ENCODE results near the gene TGIF2.
"Not testable (repeated sequence)": the region's sequence is repeated elsewhere in the genome, so short reads cannot be mapped to it uniquely, and the experiment has no call there.

The TGIF2 gene

DNA sequence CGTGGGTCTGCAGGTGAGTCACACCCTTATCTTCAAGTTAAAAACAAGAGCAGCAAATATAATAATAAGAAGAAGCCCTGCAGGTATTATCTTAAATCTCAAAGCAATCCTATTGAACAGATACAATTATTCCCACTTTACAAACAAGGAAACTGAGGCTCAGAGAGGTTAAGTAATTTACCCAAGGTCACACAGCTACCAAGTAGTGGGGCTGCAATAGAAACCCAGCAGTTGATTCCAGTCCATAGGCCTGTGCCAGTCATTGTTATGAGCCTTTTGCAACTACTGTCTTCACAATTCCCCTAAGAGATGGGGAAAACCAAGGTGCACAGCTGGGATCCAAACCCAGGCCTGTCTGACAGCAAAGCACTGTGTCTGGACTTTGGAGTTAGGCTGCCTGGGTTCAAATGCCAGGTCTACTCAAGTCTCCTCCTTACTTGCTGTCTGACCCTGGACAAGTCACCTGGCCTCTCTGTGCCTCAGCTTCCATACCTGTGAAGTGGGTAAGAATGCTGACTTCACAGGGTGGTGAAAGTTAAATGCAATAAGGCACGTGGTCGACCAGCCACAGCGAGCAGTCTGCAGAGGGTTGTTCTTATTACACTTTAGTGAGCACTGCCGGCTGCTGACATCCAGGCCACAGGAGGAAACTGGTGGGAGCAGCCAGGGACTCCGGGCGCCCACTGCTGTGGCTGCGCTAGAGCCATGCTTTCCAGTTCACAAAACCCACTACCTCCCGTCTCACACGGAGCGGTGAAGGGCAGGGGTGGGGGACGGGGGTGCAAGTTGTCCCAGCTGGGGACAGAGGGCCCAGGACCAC lies 26.0 kb upstream of the TGIF2 start:
- DNase-seq (ENCODE audit: low read depth in 2 of 2): no peak

- DNase-seq (ENCODE audit: low read depth in 2 of 2): no peak
Measured at GRCh38 chr20:36548006-36548315, 25.4 kb upstream of the TGIF2 start.

- no peak for DNase-seq (ENCODE audit: low read depth in 2 of 2)
Measured at GRCh38 chr20:36548704-36549627, 24.4 kb upstream of the TGIF2 start.

DNA sequence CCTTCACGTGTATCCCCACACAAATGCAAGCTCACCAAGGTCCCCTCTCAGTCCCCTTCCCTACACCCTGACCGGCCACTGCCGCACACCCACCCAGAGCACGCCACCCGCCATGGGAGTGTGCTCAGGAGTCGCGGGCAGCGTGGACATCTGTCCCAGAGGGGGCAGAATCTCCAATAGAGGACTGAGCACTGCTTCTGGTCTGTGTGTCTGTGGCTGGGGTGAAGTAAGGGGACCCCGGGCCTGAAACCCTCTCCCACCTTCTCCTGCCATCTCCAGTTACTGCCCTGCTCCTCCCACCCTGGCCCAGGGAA lies 23.8 kb upstream of the TGIF2 start:
- no peak for DNase-seq (ENCODE audit: low read depth in 2 of 2)

DNA sequence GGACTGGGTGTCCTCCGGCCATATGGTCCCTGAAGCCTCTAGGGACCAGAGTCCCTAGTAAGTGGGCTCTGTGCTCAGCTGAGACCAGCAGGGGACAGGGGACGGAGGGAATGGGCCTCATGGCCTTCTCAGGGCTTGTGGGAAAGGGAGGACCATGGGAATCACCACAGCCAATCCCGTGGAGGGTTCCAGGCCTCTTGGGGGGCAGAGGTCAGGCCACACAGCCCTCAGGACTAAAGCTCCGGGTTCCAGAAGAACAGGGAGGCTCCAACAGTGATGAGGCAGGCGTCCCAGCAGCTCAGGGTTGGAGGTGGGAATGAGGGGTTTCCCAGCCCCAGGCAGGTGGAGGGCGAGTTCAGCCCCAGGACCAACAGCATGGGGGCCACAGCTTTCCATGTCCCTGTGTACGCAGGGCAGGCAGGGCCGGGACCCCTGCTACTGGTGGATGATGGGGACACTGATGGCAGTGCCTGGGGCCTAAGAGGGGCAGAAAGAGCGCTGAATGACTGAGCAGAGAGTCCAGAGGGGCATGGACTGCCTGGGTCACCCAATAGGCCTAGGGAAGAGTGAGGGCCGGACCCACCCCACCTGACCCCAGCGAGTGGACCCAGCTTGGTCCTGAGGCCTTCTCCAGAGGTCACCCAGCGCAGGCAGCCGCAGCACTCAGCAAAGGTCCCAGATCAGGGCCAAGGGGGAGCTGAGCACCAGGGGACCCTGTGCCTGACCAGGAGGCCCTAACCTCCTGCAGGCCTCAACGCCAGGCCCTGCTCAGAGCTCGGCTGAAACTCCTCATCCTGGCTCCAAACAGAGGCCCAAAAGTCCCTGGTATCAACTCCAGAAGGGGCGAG lies 23.2 kb upstream of the TGIF2 start:
- DNase-seq (ENCODE audit: low read depth in 2 of 2): no peak

DNA sequence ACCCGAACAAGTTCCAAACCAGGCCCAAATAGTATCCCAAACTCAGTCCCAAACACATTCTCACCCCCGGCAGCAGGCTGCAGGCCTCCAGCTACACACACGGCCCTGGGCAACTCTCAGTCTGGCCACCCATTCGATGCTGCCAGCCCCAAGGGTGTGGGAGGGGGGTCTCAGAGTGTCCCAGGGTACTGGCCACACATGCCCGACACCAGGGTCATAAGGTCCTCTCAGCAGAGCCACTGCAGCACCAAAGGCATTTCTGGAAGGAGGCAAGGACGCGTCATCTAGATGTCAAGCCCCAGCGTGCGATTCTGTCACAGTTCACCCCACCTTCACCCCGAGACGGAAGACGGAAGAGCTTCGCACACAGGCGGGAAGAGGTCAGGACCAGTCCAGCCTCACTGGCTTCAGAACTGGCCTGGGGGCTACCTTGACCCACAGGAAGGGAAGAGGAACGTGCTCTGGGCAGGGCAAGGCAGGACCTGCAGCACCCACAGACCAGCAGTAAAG lies 22.6 kb upstream of the TGIF2 start:
- DNase-seq (ENCODE audit: low read depth in 2 of 2): no peak

DNA sequence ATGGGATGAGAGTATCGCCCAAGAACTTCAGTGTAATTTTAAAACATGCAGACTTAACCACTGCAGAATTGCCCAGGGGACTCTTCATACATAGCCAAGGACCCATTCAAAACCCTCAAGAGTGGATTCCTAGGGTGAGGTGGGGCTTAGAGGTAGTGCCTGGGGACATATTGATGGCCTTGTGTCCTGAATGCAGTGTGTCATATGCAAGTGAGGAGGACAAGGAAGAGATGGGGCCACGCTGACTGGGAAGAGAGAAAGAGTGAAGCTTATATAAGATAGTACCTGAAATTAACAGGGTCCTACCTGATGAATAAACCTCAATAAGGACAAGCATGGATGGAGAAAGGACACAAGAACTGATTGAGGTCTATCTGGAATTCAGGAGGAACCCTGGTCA lies 18.1 kb upstream of the TGIF2 start:
- DNase-seq (ENCODE audit: low read depth in 2 of 2): no peak

DNA sequence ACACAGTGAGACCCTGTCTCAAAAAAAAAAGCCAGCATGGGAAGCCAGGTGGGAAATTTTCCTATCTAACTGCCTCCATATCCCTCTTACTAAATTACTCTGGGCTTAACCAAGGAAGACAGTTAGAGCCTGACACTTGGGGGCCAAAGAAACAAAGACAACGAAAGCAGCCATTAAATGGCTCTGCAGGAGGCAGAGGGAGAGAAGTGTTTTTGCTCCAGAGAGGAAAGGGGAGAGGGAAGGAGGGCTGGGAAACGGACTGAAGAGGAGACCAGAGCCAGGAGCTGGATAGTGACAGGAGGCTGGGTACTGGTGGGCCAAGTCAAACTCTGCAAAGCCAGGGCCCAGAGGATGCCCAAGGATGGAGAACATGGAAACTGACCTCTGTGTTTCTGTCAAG lies 10.7 kb upstream of the TGIF2 start:
- no peak for DNase-seq (ENCODE audit: low read depth in 2 of 2)

DNA sequence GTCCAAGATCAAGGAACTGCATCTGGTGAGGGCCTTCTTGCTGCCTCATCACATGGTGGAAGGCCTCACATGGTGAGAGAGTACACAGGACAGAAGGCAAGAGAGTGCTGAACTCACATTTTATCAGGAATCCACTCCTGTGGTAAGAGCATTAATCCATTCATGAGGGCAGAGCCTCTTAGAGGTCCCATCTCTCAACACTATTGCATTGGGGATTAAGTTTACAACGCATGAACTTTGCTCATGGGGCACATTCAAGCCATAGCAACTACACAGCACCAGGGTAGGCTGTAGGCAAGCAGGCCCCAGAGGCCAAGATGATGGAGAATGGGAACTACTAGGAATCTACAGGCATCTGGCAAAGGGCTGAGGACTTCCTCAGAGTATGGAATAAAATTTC lies 10.0 kb upstream of the TGIF2 start:
- DNase-seq (ENCODE audit: low read depth in 2 of 2): no peak

DNA sequence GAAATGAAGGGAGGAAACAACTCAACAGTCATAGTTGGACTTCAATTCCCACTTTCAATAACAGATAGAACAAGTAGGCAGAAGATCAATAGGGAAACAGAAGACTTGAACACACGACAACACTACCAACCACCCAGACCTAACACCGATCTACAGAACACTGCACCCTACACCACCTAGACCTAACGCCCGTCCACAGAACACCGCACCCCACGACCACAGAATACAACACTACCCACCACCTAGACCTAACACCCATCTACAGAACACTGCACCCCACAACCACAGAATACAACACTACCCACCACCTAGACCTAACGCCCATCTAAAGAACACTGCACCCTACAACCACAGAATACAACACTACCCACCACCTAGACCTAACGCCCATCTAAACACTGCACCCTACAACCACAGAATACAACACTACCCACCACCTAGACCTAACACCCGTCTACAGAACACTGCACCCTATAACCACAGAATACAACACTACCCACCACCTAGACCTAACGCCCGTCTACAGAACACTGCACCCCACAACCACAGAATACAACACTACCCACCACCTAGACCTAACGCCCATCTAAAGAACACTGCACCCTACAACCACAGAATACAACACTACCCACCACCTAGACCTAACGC lies 9.2 kb upstream of the TGIF2 start:
- DNase-seq (ENCODE audit: low read depth in 2 of 2): not testable (repeated sequence)

DNA sequence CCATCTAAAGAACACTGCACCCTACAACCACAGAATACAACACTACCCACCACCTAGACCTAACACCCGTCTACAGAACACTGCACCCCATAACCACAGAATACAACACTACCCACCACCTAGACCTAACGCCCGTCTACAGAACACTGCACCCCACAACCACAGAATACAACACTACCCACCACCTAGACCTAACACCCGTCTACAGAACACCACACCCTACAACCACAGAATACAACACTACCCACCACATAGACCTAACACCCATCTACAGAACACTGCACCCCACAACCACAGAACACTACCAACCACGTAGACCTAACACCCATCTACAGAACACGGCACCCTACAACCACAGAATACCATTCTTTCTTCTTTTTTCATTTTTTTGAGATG lies 8.7 kb upstream of the TGIF2 start:
- DNase-seq (ENCODE audit: low read depth in 2 of 2): not testable (repeated sequence)

DNA sequence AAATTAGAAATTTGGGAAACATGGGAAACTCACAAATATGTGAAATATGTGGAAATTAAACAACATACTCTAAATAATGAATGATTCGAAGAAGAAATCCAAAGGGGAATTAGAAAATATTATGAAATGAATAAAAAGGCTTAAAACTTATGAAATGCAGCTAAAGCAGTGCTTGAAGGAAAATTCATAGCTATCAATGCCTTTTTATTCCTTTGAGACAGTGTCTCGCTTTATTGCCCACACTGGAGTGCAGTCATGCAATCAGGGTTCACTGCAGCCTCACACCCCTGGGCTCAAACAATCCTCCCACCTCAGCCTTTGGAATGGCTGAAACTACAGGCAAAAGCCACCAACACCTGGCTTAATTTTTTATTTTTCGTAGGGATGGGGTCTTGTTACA lies 7.9 kb upstream of the TGIF2 start:
- DNase-seq (ENCODE audit: low read depth in 2 of 2): no peak

- no peak for DNase-seq (ENCODE audit: low read depth in 2 of 2)
Measured at GRCh38 chr20:36569847-36570429, 3.5 kb upstream of the TGIF2 start.

DNA sequence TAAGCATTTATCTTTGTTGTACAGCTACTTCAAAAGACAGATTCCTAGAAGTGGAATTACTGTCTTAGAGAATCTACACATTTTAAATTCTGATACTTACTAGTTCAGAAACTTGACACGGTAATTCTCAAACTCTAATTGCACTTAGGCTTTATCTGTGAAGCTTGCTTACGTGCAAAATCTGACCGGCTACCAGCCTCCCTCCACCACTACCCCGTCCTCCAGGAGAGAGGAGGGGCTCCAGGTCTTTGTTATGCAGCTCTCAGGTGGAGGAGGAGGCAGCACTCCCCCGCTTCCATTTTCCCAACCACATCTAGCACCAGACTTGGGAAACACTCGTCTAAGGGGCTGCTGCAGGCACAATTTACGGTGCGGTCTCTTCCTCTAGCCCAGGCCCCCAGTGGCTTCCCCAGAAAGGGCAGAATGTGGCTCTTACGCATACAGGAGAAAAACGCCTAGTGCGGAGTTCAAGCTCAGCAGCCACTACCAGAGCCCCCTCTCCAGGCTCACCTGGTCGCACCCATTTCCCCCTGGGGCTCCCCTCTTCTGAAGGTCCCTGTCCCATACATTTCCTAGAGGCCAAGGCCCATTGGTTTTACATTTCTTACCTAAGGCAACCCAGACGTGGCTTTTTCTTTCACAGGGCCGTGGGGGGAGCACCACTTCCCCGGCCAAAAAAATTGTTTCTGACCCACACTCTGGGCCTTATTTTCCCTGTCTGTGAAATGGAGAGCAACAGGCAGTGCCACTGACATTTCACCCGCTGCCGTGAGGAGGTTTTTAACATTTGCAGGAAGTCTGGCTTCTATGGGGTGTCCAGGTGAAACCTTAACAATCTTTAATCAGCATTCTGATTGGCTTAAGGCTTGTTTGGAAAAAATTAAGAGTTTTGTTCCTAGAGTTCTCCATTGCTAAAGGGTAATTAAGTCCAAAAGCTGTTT lies 1.6 kb upstream of the TGIF2 start:
- no peak for DNase-seq (ENCODE audit: low read depth in 2 of 2)

GRCh38 chr20:36572701-36573102 lies 695 bp upstream of the TGIF2 start:
- DNase-seq (ENCODE audit: low read depth in 2 of 2): peak; percentile 46 to 52

DNA sequence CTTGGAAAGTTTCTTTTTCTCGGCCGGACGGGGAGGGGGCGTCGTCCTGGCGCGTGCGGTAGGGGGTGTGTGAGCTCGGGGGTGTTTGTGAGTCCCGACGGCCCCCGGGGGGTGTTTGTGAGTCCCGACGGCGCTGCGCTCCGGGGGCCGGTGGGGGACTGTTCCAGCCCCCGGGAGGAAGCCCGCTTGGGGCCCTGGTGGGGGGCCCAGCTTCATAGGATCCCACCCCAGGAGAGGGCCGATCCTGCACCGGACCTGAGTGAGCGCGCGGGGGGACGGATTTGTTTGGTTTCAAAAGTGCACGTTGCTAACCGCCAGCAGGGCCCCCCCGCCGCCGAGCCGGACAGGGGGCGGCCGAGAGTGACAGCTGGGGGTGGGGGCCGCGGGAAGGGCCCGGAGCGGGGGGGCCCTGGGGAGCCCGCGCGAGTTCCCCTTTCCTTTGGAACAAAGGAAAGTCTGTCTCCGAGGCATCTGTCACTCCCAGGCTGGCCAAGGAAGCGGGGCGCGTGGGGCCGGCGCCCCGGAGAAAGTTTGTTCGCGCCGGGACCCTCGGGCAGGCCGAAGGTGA lies 485 bp downstream of the TGIF2 start:
- peak in 1 of 2 donors; percentile 18 for DNase-seq (ENCODE audit: low read depth in 2 of 2)

- peak; percentile 25 to 34 for DNase-seq (ENCODE audit: low read depth in 2 of 2)
Measured at GRCh38 chr20:36574366-36575135, 1.2 kb downstream of the TGIF2 start.

DNA sequence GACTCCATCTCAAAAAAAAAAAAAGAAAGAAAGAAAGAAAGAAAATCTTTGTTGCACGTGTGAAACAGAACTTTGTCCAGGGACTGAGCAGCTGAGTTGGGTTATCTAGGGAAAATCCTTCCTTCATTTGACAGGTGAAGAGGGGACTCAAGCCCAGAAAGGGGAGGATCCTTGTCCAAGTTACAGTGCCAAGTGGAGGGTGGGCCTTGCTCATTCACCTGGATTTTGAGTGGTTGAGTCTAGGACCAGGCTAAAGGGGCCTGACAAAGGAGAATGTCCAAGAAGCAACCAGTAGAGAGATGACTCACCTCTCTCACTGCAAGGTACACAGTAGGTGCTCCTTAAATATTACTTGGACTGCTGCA lies 2.7 kb downstream of the TGIF2 start:
- DNase-seq (ENCODE audit: low read depth in 2 of 2): no peak

All from activated CD4-positive, alpha-beta T cell treated with anti-CD3 and anti-CD28 coated beads for 24 hours (primary cell).